Ramos (cell line): Measurements from ENCODE around the gene EEF2K.
"Not testable (repeated sequence)": the region's sequence is repeated elsewhere in the genome, so short reads cannot be mapped to it uniquely, and the experiment has no call there.

Source experiments
- in situ Hi-C: fragments of 300-500 bp; cut with MboI; formaldehyde crosslinking; loops from one replicate; pipeline ENCODE4 v1.14.3; 2022; ENCODE audit warnings: low sequenced_read_pairs; ENCODE audit not compliant: unreplicated experiment

EEF2K gene

DNA sequence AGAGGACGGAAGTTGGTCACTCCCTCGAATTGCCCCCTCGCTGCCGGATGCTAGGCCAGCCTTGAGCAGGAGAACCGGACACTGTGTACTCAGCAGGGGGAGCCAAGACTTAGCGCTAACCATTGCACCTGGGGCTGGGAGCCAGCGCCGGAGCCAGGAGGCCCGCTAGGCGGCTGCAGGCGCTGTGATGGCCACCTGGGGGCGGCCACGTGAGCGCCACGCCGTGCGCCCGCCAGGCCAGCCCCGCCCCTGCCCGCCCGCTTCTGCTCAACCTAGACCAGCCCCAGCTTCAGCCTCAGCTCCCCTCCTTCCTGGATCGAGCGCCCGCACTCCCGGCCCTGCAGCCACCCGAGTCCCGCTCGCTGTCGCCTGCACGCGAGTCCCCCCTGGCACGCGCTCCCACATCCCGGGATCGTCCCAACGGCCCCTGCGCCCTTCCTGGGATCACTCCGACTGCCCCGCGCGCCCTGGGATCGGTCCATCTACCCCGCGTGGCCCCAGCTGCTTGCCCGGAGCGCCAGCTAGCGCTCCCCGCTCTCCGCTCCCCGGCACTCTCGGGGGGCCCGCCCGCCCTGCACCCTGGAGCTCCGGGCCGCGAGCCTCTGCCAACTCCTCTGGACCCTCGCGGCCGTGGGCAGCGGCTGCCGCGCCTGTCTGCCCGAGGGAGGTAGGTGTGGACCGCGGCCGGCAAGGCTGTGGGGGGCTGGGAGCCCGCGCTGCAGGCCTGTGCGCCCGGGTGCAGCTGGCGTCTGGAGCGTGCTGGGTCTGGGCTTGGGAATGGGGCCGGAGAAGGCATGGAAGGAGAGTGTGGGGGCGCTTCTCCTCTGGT lies at the start of gene EEF2K:
EEF2K (plus strand) TSS at position 266 of the 829 bp plus-strand sequence. CDS start 19,452 bp downstream, outside the sequence.
- in situ Hi-C loops = no loop called here

DNA sequence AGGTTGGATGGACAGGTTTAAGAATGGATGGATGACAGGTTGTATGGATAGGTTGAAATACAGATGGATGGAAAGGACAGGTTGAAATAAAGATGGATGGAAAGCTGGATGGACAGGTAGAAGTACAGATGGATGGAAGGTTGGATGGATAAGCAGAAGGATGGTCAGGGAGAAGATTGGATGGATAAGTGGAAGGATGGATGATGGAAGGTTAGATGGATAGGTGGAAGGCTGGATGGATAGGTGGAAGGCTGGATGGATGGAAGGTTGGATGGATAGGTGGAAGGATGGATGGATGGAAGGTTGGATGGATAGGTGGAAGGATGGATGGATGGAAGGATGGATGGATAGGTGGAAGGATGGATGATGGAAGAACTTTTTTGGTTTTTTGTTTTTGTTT lies 44.7 kb upstream of the EEF2K start:
- in situ Hi-C loops = no loop called here

DNA sequence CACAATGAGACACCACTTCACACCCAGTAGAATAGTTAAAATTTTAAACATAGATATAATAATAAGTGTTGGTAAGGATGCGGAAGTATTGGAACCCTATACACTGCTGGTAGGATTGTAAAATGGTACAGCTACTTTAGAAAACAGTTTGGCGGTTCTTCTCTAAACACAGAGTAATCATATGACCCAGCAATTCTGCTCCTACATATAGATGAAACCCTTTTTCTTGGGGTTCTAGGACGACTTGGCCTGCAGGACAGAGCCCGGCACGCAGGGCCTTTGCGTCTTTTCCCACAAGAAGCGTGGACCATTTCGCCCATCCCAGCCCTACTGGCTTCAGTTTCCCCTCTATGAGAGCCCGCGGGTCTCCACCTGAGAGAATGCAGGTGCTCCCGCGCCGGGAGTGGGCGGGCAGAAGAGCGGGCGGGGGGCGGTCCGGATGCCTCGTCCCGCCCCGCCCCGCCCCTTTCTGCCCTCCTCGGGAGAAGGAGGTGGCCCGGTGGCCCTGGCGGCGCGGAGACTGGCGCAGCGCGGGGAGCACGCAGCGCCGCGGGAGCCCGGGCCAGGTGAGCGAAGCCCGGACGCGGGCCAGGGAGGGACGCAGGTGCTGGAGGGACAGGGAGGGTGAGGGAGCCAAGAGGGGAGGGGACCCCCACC lies 44.0 kb upstream of the EEF2K start, which contains the start of gene SDR42E2:
SDR42E2 (plus strand) TSS at position 508 of the 657 bp plus-strand sequence. CDS start 3,077 bp downstream, outside the sequence.
- in situ Hi-C loops = no loop called here

DNA sequence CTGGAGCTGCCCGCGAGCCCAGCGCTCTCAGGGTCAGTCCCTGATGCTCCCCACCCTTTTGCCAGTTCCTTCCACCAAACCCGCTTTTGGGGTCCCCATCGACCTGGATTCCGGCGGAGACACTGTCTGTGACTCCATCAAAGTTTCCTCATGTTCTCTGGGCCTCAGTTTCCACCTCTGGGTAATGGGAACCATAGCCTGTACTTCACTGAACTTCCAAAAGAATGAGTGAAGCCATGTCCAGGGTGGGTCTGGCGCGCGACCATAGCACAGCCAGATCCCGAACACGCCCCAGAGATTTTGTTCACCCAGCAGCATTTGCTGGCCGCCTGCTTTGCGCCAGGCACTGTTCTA lies 43.4 kb upstream of the EEF2K start:
- in situ Hi-C loops = no loop called here

DNA sequence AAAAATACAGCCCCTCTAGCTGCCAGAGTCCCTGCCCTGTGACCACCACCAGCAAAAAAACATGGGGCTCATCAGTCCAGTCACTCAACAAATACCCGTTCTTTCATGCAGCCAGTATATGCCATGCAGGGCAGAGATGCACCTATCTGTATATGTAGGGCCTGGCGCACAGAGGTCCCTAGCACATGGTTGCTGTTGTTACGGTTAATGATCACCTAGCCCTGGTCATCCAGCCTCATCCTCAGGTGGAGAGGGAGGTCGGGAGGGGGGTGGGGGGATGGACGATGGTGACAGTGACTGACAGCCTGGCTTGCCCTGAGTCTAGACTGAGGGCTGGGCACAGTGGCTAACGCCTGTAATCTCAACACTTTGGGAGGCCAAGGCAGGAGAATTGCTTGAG lies 42.3 kb upstream of the EEF2K start:
- in situ Hi-C loops = no loop called here

DNA sequence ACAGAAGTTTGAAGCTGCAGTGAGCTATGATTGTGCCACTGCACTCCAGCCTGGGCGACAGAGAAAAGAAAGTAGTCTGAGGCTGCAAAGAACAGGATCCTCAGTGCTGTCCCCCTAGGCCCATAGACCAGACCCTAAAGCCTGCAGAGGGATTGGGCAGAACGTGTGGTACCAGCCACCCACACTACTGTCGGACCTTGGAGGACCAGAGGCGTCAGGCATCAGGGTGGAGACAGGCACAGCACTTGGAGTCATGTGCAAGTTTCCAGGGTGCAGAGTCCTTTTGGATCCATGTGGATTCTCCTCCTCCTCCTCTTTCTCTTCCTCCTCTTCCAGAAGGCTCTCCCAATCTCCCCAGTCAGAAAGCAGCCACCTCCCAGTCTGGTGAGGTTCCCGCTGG lies 41.6 kb upstream of the EEF2K start:
- in situ Hi-C loops = no loop called here

DNA sequence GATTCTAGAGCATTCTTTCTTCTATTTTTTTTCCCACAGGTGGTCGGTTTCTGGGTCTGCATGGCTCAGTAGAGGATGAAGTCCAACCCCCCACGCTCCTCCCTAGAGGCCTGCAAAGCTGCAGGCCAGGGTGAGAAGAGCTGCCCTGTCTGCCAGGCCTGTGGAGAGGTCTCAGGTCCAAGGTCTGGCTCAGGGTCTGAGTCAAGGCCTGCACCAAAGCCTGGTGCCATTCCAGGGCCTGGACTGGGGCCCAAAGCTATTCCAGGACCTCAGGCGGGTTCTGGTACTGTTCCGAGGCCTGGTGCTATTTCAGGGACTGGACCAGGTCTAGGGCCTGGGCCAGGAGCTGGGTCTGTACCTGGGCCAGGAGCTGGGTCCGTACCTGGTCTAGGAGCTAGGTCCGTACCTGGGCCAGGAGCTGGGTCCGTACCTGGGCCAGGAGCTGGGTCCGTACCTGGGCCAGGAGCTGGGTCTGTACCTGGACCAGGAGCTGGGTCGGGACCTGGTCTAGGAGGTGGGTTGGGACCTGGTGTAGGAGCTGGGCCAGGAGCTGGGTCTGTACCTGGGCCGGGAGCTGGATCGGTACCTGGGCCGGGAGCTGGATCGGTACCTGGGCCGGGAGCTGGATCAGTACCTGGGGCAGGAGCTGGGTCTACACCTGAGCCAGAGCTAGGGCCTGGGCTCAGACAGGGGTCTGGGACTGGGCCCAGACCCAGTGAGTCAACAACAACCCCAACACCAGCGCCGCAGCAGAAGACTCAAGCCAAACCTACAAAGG lies 40.4 kb upstream of the EEF2K start:
- in situ Hi-C loops = no loop called here

DNA sequence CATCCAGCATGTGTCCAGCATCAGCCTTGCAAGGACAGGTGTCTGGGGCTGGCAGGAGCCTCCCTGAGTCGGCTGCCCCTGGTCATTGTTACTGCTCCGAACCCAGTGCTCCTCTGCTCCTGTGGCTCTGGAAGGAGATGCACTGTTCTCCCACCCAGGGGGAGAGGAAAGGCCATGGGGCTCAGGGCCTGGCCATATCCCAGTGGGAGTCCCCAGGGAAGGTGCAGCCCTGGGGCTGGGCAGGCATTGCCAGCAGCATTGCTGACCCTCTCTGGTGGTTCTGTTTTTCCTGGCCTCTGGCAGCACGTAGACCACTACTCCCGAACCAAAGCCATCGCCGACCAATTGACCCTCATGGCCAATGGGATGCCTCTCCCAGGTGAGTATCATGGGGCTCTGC lies 34.1 kb upstream of the EEF2K start:
- in situ Hi-C loops = no loop called here

DNA sequence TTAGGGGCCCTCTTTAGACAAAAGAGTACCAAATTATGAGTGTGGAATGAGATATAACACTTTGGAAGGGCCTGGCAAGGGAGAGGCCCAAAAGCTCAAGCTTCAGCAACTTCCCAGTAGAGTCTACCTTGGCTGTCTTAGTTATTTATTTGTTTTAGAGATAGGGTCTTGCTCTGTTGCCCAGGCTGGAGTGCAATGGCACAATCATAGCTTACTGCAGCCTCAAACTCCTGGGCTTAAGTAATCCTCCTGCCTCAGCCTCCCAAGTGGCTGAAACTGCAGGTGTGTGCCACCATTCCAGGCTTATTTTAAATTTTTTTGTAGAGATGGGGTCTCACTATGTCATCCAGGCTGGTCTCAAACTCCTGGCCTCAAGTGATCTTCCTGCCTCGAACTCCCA lies 33.4 kb upstream of the EEF2K start:
- in situ Hi-C loops = not testable (repeated sequence)

DNA sequence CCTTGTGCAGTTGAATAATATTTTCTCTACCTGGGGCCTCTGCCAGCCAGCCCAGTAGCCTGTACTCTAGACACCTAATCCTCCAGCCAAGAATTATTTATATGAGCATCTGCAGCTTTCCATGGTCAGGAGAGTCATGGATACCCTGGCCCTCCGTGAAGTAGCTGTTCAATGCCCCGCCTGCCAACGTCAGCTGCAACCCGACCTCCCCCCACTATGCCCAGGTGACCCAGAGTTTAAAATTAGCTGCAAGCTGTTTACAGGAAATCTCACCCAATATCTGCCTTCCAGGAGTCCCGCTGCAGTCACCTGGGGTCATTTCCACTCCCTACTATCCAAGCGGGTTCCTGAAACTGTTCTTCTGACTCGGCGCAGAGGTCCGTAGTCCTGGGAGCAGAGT lies 31.4 kb upstream of the EEF2K start:
- in situ Hi-C loops = no loop called here

DNA sequence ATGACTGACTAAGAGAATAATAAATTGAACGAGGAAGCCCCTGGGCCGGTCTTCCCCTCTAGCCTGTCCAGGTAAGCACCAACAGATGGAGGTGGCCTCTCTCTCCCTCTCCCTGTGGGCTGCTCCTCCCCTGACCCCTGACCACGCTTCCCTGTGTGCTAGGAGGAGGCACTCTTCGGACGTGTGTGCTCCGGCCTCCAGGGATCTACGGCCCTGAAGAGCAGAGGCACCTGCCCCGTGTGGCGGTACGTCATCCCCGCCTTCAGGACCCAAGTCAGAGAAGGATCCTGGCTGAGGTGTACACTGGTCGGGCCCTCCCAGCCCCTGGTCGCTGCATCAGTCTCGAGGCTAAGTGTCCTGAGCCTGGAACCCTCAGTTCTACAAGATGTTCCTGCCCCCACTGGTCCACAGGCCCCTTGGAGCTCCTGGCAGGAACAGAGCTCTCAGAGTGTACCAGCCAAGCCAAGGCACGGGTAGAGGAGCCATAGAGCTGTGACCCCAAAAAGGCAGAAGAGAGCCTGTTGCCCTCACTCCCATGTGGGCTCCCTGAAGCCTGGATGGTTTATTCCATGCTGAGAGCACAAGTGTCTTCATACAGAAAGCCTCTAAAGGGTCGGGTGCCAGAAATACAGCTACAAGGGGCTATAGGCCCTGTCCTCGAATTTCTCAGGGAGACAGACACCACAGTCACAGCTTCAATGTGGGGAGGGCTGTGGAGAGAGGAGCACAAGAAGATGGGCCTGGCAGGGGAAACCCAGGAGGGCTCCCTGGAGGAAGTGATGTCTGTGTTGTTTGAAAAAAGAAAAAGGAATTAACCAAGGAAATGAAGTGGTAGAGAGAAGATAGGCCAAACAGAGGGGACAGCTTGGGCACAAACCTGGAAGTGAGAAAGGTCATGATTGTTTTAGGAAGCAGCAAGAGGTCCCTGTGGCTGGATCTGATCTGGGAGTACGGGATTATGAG lies 27.8 kb upstream of the EEF2K start:
- in situ Hi-C loops = no loop called here

DNA sequence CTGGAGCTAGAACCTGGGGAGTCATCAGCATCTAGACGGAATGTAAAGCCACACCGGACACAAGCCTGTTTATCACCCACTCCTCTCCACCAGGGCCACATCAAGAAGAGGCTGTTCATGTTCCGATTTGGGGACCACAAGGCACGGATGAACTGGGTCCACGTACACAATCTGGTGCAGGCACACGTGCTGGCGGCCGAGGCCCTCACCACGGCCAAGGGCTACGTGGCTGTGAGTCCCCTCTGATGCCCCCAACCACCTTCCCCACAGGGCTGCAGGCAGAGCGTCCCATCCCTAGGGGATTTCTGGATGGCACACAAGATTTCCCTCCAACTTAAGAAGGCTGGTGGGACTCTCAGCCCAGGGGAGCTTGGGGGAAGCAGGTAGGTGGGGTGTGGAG lies 24.7 kb upstream of the EEF2K start:
- in situ Hi-C loops = loop anchor here (10.0 kb wide), 1 partner anchor 87 kb away; the partner anchor contains the start of gene VWA3A

DNA sequence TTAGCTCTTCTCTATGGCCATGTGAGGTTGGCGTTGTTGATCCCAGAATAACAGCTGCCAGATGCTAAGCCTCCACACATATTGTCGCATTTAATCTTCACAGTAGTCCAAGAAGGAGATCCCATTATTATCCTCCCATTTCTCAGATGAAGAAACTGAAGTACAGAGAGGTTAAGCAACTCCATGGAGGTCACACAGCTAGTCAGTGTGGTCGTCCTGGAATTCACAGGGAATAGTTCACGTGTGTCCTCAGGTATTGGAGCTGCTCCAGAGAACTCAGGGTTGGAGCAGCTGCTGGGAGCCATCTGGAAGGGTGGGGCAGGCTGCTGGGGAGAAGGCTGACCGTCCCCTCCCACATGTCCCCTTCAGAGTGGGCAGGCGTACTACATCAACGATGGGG lies 24.2 kb upstream of the EEF2K start:
- in situ Hi-C loops = loop anchor here (10.0 kb wide), 1 partner anchor 87 kb away; the partner anchor contains the start of gene VWA3A

DNA sequence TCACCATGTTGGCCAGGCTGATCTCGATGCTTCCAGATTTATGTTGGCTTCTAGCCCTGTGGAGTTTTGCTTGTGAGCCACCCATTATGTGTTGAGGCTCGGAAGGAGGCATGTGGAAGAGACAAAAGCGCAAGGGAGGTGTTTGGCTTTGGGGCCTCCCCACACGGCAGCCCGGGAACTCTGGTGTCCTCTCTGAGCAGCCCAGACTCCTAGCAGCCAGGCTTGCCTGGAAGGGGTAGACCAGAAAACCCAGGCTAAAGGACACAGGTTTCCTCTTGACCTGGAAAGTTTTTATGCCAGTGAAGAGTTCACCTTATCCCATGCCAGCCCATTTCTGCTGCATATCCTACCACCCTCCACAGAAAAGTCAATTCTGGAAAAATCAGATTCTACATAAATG lies 22.7 kb upstream of the EEF2K start:
- in situ Hi-C loops = loop anchor here (10.0 kb wide), 1 partner anchor 89 kb away; the partner anchor contains the start of gene VWA3A

DNA sequence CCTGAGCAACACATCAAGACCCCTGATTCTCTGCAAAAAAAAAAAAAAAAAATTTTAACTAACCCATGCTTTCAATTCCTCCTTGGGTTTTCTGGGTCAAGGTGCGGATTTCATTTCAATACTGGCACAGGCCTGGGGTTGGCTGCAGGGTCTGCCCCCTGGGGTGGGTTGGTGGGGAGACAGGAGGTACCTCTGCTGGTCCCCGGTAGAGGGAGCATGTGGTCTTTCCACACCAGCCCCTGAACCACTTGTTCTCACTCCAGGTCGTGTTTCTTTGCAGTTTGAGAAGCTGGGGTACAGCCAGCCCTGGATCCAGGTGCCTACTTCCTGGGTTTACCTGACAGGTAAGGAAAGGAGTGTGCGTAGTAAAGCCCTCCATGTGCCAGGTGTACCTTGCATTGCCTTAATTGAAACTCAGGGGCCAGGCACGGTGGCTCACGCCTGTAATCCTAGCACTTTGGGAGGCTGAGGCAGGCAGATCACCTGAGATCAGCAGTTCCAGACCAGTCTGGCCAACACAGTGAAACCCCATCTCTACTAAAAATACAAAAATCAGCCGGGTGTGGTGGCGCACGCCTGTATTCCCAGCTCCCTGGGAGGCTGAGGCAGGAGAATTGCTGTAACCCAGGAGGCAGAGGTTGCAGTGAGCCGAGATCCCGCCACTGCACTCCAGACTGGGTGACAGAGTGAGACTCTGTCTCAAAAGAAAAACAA lies 22.0 kb upstream of the EEF2K start:
- in situ Hi-C loops = loop anchor here (10.0 kb wide), 1 partner anchor 89 kb away; the partner anchor contains the start of gene VWA3A

DNA sequence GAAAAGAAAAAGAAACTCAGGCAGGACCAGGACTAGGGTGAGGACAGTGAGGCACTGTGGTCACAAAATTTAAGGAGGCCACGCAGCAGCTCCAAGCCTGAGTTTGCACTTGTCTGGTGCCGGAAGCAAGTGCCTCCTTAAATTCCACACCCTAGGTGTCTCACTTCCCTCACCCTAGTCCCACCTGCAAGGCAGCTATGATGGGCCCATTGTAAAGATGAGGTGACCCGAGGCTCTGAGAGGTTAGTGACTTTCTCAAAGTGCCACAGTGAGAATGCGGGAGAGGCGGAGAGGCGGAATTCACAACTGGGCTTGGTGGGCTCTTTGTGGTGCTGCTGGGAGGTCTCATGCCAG lies 21.5 kb upstream of the EEF2K start:
- in situ Hi-C loops = loop anchor here (10.0 kb wide), 1 partner anchor 90 kb away; the partner anchor contains the start of gene VWA3A

DNA sequence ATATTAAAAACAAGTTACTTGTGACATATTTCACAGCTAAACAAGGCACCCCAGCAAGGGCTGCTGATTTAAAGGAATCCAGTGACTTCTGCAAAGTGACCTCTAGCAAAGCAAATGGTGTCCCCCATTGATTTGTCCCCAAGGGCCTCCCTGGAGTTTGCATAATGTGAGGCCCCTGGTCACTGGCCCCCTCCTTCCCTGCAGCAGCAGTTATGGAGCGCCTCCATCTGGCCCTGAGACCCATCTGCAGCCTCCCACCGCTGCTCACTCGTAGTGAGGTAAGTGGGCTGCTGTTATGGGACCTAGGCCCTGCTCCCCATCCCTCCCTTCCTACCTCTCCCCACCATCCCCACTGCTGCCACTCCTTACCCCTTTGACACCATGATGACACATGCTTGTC lies 19.6 kb upstream of the EEF2K start:
- in situ Hi-C loops = loop anchor here (5.0 to 10.0 kb wide), 2 partner anchors 92 to 184 kb away; partner anchors contain the start of genes PDZD9 and VWA3A

DNA sequence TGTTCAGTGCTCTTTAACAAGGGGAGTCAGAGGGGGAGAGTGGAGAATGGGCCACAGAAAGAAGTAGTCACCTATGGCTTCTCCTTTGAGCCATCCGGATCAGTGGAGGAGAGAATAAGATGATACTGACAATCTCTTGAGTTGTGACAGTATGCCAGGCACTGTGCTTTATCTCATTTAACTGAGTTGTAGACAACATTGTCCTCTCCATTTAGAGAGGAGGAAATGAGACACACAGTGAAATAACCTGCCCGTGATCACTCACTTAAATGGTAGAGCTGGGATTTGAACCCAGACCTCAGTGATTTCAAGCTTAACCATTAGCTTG lies 17.8 kb upstream of the EEF2K start:
- in situ Hi-C loops = loop anchor here (5.0 to 10.0 kb wide), 2 partner anchors 93 to 186 kb away; partner anchors contain the start of genes PDZD9 and VWA3A
